Activated CD4-positive, alpha-beta T cell treated with anti-CD3 and anti-CD28 coated beads for 36 hours (primary cell): Measurements from ENCODE around the gene CLEC2L. TPM values are rescaled to one million over a fixed set of nuclear protein-coding genes. Genes with fewer than 3 reads are reported as not detected.

Experiments used
- ATAC-seq: fragments of 200-7000 bp; cut with Tn5 transposase; one replicate; pipeline ENCODE4 v1.10.0; 2021; ENCODE audit warnings: mild to moderate bottlenecking, moderate library complexity
- CTCF ChIA-PET: fragments of 350-600 bp; sonication (Branson Sonifier 250); formaldehyde crosslinking; loops from one replicate; lab custom pipeline; 2021; ENCODE audit warnings: antibody characterized with exemption; lab: Charles Lee
- POLR2A ChIA-PET: fragments of 350-600 bp; sonication (Branson Sonifier 250); formaldehyde crosslinking; loops from one replicate; lab custom pipeline; 2021; ENCODE audit warnings: antibody characterized with exemption, inconsistent platforms; lab: Charles Lee
- DNase-seq: peaks from one replicate; pipeline ENCODE4 v3.0.0-alpha.2; 2020
- H3K27ac Mint-ChIP-seq: one replicate; pipeline ENCODE4 v1.8.0; 2021; ENCODE audit warnings: mixed read lengths
- H3K27me3 Mint-ChIP-seq: one replicate; pipeline ENCODE4 v1.8.0; 2021; ENCODE audit warnings: mixed read lengths
- H3K36me3 Mint-ChIP-seq: one replicate; pipeline ENCODE4 v1.8.0; 2021; ENCODE audit warnings: low read depth, mixed read lengths
- H3K4me1 Mint-ChIP-seq: one replicate; pipeline ENCODE4 v1.8.0; 2021; ENCODE audit warnings: mixed read lengths
- H3K4me3 Mint-ChIP-seq: one replicate; pipeline ENCODE4 v1.8.0; 2021; ENCODE audit warnings: mild to moderate bottlenecking, moderate library complexity, mixed read lengths
- H3K9me3 Mint-ChIP-seq: one replicate; pipeline ENCODE4 v1.8.0; 2021; ENCODE audit warnings: low read depth, mixed read lengths
- intact Hi-C, 2 experiments: fragments of 100-400 bp; cut with DNase I in 1 of 2; cut with micrococcal nuclease in 1 of 2; formaldehyde crosslinking; loops; one replicate each; pipeline versions ENCODE4 v1.14.2 to v1.15.1; 2022 to 2024; cut with DNase I, micrococcal nuclease
- total RNA-seq, 2 experiments: library from RNA; stranded (reverse); gene quantifications; one replicate each; pipeline ENCODE4 v1.2.3, GENCODE V29; 2021

The CLEC2L gene
- total RNA-seq, 2 experiments from 2014 or later, result not detected

DNA sequence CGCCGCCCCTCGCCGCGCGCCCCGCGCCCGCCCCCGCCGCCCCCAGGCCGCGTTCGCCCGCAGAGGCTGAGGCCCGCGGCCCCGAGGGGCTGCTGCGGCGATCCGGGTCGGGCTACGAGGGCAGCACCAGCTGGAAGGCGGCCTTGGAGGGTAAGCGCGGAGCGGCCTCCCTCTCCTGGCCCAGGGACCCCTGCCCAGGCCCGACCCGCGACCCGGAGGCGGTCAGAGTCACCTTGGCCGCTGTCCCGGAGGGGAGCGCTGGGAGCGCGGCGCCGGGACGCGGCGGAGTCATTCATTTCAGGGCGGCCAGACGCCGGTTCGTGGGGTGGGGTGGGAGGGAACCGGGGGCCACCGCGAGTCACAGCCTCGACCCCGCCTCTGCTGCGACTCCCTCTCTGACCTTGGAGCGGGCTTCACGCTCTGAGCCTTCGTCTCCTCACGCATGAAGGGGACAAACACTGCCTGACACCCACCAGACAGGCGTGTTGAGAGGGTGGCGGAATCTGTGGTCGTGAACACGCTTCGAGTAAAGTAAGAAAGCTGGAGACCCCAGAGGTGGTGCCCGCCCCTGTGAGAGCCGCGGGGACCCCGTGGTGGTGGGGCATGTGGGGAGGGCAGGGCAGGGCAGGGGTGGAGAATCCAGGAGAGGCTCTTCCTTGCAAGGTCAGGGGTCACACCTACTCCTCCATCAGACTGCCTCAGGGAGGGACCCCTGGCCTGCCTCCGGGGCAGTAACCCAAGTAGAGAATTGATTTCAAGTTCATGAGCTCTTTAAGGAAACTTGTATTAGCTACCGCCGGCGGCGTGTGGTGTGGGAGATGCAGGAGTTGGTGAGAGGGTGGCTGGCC, 707 bp downstream of the CLEC2L start:
- no peaks in the 10 kb centered on the region for H3K36me3 Mint-ChIP-seq
- CTCF ChIA-PET, result no interaction called here
- no peak overlapping the region for H3K27ac Mint-ChIP-seq
- intact Hi-C loops, result no loop called here
- peaks cover 6% of the 10 kb centered on the region for H3K4me1 Mint-ChIP-seq
- no peaks in the 10 kb centered on the region for H3K9me3 Mint-ChIP-seq
- DNase-seq (no peak), ATAC-seq (no peak)
- H3K27me3 Mint-ChIP-seq, result peaks cover 33% of the 10 kb centered on the region
- POLR2A ChIA-PET, result interaction anchor here (0.6 kb wide), 1 partner anchor 1072 kb away, joined by 3 read pairs; no protein-coding TSS in a partner anchor
- no peak overlapping the region for H3K4me3 Mint-ChIP-seq

DNA sequence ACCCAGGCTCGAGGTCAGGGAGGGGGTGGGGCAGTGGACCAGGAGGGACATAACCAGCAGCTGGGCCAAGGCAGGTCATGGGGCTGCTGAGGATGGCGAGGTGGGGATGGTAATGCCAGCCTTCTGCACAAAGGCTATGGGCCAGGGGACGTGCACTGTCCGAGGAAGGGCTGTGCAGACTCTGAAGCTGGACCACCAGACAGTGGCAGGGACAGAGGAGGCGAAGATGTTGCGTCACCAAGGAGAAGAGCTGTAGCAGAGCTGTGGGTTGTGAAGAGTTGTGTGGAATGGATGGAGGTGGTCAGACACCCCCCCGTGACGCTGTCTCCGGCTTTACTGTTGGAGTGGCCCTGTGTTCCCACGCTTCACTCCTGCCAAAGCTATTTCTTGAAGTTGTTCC, 1.8 kb downstream of the CLEC2L start:
- Mint-ChIP-seq H3K27ac (no peak overlapping the region), H3K4me3 (no peak overlapping the region), H3K36me3 (no peaks in the 10 kb centered on the region), H3K27me3 (peaks cover 33% of the 10 kb centered on the region), H3K4me1 (peaks cover 6% of the 10 kb centered on the region), H3K9me3 (no peaks in the 10 kb centered on the region)
- ChIA-PET POLR2A (no interaction called here), CTCF (interaction anchor here (0.7 kb wide), 1 partner anchor 439 kb away, joined by 3 read pairs; no protein-coding TSS in a partner anchor)
- no peak for ATAC-seq
- intact Hi-C loops, result no loop called here
- DNase-seq, result no peak

DNA sequence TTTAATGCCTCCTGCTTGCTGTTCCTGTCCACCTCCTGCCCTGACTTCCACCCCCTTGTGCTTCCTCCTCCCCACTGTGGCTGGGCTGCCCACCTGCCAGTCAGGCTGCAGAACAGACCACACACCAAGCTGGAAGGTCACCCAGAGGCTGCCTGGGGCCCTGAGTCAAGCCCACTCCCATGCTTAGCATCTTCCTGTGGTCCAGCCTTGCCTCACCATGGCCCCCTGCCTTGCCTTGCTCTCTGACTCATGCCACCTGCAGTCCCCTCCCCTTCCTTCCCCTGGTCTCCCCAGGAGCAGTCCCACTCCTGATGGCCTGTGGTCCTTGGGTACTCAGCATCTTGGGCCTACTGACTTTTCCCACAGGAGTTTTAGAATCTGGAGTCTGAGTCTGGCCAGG, 2.3 kb downstream of the CLEC2L start:
- Mint-ChIP-seq H3K9me3 (no peaks in the 10 kb centered on the region), H3K4me3 (no peak overlapping the region), H3K4me1 (peaks cover 6% of the 10 kb centered on the region), H3K27ac (no peak overlapping the region), H3K27me3 (peaks cover 33% of the 10 kb centered on the region), H3K36me3 (no peaks in the 10 kb centered on the region)
- no peak for DNase-seq
- POLR2A ChIA-PET, result no interaction called here
- ATAC-seq, result no peak
- CTCF ChIA-PET, result interaction anchor here (0.7 kb wide), 1 partner anchor 439 kb away, joined by 3 read pairs; no protein-coding TSS in a partner anchor
- intact Hi-C loops, result no loop called here

DNA sequence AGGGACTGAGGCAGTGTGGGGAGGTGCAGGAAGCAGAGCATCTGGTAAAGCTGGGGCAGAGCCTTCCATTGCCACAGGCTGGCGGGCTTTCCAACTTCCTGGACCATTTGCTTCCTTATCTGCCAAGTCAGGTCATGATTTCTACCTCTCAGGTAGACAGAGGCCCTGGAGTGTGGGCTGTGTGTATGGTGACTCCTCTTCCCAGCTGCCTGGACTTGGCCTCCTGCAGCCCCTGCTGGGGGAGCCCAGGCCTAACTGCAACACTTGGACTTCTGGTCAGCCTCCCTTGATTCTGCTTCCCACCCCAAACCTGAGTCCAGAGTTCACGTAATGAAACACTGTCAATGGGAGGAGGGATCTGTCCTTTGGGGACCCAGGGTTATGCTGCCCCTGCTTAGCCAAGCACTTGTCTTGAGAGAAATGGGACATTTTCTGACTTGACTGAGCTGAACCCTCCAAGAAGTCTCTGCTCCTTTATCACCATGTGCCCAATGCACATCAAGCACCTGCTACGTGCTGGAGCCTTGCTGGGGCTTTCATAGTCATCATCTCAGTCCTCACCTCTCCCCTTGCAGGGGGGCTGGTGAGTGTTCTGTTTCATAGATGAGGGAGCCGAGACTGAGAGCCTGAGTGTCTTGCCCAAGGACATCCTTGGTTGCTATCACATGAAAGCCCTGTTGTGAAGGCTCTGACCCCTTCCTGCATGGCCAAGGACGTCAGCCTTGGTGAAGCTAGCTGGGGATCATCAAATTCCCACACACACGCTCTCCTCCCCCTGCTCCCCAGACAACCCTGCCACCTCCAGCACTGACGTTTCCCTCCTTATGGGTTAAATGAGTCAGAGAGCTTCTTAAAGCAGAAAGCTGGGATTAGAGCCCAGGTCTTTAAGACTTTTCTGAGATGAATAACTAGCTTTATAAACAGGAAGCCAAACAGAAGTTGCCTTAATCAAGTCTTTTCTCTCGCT, 3.4 kb downstream of the CLEC2L start:
- CTCF ChIA-PET, result interaction anchor here (0.7 kb wide), 2 partner anchors 17 to 184 kb away, joined by 3 read pairs; no protein-coding TSS in a partner anchor
- intact Hi-C loops, result no loop called here
- ATAC-seq, result peak; percentile 52
- no peak overlapping the region for H3K4me3 Mint-ChIP-seq
- peak; percentile 13 for DNase-seq
- POLR2A ChIA-PET, result no interaction called here
- peaks cover 24% of the 10 kb centered on the region for H3K27me3 Mint-ChIP-seq
- peaks cover 6% of the 10 kb centered on the region for H3K4me1 Mint-ChIP-seq
- no peaks in the 10 kb centered on the region for H3K9me3 Mint-ChIP-seq
- no peak overlapping the region for H3K27ac Mint-ChIP-seq
- H3K36me3 Mint-ChIP-seq, result no peaks in the 10 kb centered on the region

DNA sequence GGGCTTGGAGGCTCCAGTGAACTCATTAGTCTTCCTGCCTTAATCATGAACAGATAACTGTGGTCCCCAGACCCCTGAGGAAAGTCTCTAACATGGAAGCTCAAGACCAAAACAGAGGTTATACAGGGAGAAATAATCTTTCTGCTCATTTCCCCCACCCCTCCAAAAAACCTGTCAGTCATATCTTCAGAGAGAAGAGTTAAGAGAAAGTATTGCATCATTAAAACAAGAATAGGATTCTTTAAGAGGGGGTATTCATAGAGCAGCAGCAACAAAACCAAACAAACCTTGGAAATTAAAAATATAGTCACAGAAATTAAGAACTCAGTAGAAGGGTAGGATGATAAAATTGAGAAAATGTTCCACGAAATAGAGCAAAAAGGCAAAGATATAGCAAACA, 7.6 kb downstream of the CLEC2L start:
- Mint-ChIP-seq H3K4me3 (no peak overlapping the region), H3K4me1 (peaks cover 4% of the 10 kb centered on the region), H3K27ac (no peak overlapping the region), H3K36me3 (no peaks in the 10 kb centered on the region), H3K27me3 (no peaks in the 10 kb centered on the region), H3K9me3 (no peaks in the 10 kb centered on the region)
- DNase-seq (no peak), ATAC-seq (no peak)
- intact Hi-C loops, result no loop called here
- CTCF ChIA-PET, result no interaction called here
- POLR2A ChIA-PET, result no interaction called here

DNA sequence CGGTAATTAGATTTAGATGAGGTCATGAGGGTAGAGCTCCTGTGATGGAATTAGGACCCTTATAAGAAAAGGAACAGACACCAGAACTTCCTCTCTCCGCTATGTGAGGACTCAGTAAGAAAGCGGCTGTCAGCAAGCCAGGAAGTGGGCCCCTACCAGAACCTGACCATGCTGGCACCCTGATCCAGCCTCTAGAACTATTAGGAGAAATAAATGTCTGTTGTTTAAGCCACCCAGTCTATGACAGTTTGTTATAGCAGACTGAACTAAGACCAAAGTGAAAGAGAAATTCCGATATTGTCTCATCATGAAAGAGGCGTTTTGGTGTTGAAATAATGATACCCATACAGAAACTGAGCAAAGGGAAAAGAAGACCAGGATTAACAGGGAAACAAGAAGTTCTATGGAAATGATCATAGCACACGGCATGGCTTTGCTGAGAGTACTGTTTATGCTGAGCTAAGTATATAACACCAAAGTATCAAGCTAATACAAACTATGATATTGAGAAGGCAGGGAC, 9.2 kb downstream of the CLEC2L start:
- CTCF ChIA-PET, result interaction anchor here (0.6 kb wide), 1 partner anchor 277 kb away, joined by 3 read pairs; no protein-coding TSS in a partner anchor
- intact Hi-C loops, result no loop called here
- Mint-ChIP-seq H3K9me3 (no peaks in the 10 kb centered on the region), H3K27me3 (no peaks in the 10 kb centered on the region), H3K27ac (no peak overlapping the region), H3K4me1 (no peaks in the 10 kb centered on the region), H3K36me3 (no peaks in the 10 kb centered on the region), H3K4me3 (no peak overlapping the region)
- no peak for ATAC-seq
- no peak for DNase-seq
- POLR2A ChIA-PET, result no interaction called here

DNA sequence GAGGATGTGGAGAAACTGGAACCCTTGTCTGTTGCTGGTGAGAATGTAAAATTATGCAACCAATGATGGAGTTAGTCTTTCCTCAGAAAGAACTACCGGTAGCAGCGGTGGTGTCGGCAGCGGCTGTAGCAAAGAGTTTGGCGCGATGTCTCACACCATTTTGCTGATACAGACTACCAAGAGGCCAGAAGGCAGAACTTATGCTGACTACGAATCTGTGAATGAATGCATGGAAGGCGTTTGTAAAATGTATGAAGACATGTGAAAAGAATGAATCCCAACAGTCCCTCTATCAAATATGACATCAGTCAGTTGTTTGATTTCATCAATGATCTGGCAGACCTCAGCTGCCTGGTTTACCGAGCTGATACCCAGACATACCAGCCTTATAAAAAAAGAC, 10.6 kb downstream of the CLEC2L start:
- intact Hi-C loops, result no loop called here
- CTCF ChIA-PET, result interaction anchor here (0.7 to 1.0 kb wide), 2 partner anchors 34 to 212 kb away, joined by 3 read pairs; no protein-coding TSS in a partner anchor
- Mint-ChIP-seq H3K27ac (no peak overlapping the region), H3K4me3 (no peak overlapping the region), H3K27me3 (no peaks in the 10 kb centered on the region), H3K36me3 (no peaks in the 10 kb centered on the region), H3K9me3 (no peaks in the 10 kb centered on the region), H3K4me1 (no peaks in the 10 kb centered on the region)
- POLR2A ChIA-PET, result no interaction called here
- no peak for DNase-seq
- ATAC-seq, result no peak

DNA sequence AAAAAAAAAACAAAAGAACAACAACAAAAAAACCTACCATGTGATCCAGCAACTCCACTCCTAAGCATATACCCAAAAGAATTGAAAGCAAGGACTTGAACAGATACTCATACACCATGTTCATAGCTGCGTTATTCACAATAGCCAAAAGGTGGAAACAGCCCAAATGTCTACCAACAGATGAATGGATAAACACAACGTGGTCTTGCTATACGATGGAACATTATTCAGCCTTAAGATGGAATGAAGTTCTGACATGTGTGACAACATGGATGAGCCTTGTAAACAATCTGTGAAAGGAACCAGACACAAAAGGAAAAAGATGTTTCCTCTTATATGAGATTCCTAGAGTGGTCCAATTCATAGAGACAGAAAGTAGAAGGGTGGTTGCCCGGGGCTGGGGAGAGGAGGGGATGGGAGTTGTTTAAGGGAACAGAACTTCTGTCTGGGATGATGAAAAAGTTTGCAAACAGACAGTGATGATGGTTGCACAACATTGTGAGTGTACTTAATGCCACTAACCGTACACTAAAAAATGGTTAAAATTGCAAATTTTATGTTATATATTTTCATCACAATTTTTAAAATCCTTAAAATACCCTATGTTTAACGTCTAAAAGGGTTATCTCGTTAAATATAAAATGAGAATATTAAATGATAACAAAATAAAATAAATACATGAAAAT, 11.6 kb downstream of the CLEC2L start:
- Mint-ChIP-seq H3K36me3 (no peaks in the 10 kb centered on the region), H3K4me3 (no peak overlapping the region), H3K27ac (no peak overlapping the region), H3K9me3 (no peaks in the 10 kb centered on the region), H3K4me1 (no peaks in the 10 kb centered on the region), H3K27me3 (no peaks in the 10 kb centered on the region)
- intact Hi-C loops, result no loop called here
- ChIA-PET CTCF (no interaction called here), POLR2A (no interaction called here)
- DNase-seq (no peak), ATAC-seq (no peak)

DNA sequence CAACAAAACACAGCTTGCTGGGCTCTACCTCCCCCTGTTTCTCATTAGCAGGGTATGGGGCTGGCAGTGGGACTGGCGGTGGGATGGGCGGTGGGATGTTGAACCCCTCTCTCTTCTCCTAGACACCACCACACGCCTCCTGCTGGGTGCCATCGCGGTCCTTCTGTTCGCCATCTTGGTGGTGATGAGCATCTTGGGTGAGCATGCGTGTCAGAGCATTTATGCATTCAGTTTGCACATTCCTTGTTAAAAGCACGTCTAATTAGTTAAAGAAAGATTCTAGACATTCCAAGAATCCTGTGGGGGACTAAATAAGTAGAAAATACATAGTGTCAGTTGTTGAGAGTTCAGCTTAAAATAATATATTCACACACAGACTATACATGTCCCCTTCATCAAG, 12.7 kb downstream of the CLEC2L start:
- Mint-ChIP-seq H3K27me3 (no peaks in the 10 kb centered on the region), H3K27ac (no peak overlapping the region), H3K4me3 (no peak overlapping the region), H3K9me3 (no peaks in the 10 kb centered on the region), H3K4me1 (no peaks in the 10 kb centered on the region), H3K36me3 (no peaks in the 10 kb centered on the region)
- CTCF ChIA-PET, result no interaction called here
- DNase-seq (no peak), ATAC-seq (no peak)
- intact Hi-C loops, result no loop called here
- POLR2A ChIA-PET, result no interaction called here

DNA sequence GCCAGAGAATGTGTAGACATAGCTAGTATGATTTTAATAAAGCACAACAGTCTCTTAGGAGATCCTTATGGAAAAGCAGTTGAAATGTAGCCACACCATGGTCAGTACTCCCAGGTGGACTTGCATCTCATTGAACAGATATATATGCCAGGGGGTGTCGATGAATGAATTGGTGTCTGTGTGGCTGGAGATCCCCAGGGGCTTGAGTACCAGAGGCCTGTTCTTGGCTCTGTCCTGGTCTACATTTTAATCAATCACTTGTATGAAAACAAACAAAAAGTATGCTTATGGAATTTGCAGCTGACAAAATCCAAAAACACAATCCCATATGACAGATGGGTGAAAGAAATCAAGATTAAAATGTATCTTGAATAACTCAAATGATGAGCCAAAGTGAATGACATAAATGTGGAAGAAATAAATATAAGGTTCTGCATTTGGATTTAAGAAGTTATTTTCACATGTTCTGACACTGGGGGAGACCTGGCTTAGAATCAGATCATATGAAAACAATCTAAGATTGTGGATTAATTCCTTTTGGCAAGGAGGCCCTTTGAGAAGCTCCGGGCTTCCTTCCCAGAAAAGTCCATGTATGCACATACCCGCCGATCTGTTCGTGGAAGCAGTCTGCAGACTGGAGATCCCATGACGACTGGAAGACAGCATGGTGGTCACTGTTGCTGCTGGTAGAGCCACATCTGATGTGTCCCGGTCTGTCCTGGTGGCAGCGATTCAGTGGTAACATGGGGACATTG, 15.6 kb downstream of the CLEC2L start:
- intact Hi-C loops, result no loop called here
- H3K4me1 Mint-ChIP-seq, result no peaks in the 10 kb centered on the region
- ChIA-PET POLR2A (no interaction called here), CTCF (no interaction called here)
- no peak for ATAC-seq
- no peak overlapping the region for H3K27ac Mint-ChIP-seq
- no peak for DNase-seq
- no peaks in the 10 kb centered on the region for H3K36me3 Mint-ChIP-seq
- H3K9me3 Mint-ChIP-seq, result no peaks in the 10 kb centered on the region
- no peak overlapping the region for H3K4me3 Mint-ChIP-seq
- H3K27me3 Mint-ChIP-seq, result no peaks in the 10 kb centered on the region
